D721Med (cell line): ENCODE results near the gene WSCD1.

Experiments used
- DNase-seq: peaks from one replicate; pipeline ENCODE4 v3.0.0; 2011; ENCODE audit warnings: low spot score; ENCODE audit not compliant: insufficient read length
- FAIRE-seq: peaks from 2 replicates; lab custom pipeline; 2011; peaks lifted over from hg19 to GRCh38; lab: Jason Lieb, UNC
- TF ChIP-seq, protein P1 (sequence below): IDR thresholded peaks from 2 replicates; pipeline ENCODE4 v1.5.1; 2012; ENCODE audit warnings: mild to moderate bottlenecking, control low read depth; ENCODE audit not compliant: insufficient read depth; ENCODE audit errors: missing control alignments

WSCD1 gene

DNA sequence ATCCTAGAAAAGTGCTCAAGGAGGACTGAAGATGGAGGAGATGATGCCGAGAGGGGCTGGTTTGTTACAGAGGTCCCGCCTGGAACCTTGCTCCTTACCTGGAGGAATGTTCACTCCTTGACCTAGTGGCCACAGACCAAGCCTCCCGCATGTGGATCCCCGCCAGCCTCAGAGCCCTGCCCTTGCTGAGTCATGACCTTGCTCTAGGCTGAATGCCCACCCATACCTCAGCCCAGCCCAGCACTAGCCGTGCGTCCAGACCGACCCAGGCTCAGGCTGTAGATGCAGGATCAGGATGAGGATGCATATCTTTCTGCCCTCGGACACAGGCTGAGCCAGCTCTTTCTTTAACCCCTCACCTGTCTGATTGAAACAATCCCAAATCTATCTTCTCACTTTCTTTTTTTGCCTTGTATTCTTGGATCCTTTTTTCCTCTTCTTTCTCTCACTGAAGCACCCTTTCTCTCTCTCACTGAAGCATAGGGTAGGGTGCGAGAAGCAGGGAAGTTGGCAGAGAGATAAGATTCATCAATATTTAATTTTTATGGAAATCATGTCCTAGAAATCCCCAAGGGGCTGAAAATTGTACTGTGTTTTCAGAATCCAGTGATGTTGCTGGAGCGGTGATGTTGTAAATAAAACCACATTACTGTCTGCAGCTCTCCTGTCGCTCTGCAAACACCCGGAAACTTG lies 34.9 kb downstream of the WSCD1 start:
- no peak for FAIRE-seq
- TF ChIP-seq, protein P1, sequence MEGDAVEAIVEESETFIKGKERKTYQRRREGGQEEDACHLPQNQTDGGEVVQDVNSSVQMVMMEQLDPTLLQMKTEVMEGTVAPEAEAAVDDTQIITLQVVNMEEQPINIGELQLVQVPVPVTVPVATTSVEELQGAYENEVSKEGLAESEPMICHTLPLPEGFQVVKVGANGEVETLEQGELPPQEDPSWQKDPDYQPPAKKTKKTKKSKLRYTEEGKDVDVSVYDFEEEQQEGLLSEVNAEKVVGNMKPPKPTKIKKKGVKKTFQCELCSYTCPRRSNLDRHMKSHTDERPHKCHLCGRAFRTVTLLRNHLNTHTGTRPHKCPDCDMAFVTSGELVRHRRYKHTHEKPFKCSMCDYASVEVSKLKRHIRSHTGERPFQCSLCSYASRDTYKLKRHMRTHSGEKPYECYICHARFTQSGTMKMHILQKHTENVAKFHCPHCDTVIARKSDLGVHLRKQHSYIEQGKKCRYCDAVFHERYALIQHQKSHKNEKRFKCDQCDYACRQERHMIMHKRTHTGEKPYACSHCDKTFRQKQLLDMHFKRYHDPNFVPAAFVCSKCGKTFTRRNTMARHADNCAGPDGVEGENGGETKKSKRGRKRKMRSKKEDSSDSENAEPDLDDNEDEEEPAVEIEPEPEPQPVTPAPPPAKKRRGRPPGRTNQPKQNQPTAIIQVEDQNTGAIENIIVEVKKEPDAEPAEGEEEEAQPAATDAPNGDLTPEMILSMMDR: no peak
- DNase-seq: no peak

DNA sequence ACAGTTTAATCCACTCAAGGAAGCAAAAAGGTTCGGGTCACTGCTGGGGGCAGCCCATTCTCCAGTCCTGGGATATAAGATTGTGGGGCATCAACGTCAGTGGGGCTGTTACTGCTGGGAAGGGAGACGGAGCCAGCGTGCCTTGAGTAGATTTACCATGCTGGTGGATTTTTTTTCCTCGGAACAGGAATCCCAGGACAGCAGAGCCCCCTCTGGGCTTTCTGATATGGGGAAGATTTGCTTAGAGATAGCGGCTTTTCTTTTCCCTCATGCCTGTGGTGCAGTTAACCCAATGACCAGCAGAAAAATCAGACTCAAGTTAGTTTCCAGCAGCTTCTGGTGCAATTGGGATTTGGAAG lies 35.4 kb downstream of the WSCD1 start:
- TF ChIP-seq, protein P1: no peak
- FAIRE-seq: no peak
- no peak for DNase-seq

GRCh38 chr17:6106212-6106611 lies 36.0 kb downstream of the WSCD1 start:
- FAIRE-seq (no peak), DNase-seq (no peak)
- TF ChIP-seq, protein P1: no peak

GRCh38 chr17:6107791-6108190 lies 37.6 kb downstream of the WSCD1 start:
- FAIRE-seq (no peak), DNase-seq (no peak)
- TF ChIP-seq, protein P1: no peak

- DNase-seq (no peak), FAIRE-seq (no peak)
- TF ChIP-seq, protein P1: no peak
Observed at GRCh38 chr17:6108382-6108781, 38.2 kb downstream of the WSCD1 start.

DNA sequence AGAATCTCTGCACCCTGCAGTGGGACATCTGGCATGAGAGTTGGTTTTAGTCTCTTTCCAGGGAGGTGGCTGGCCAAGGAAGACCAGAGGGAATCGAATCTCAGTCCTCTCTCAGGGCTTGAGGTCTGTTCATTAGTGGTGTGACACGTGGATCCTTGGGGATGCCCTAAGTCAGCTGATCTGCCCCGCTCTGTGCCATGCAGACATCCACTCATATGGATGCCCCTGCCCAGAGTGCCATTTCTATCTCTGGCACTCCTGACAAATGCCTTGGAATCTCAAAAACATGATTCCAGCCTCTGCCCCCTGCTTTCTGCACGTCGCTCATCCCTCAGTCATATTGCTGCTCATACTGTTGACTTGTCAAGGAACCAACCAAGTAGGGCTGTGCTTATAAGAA lies 38.8 kb downstream of the WSCD1 start:
- no peak for FAIRE-seq
- TF ChIP-seq, protein P1: no peak
- no peak for DNase-seq

GRCh38 chr17:6109536-6109935 lies 39.4 kb downstream of the WSCD1 start:
- FAIRE-seq (no peak), DNase-seq (no peak)
- TF ChIP-seq, protein P1: no peak
